Loucy (cell line): ENCODE results near the gene DNAJC30.

Experiments used
- EZH2phosphoT487 ChIP-seq: fragments of 200-600 bp; IDR thresholded peaks from 2 replicates; pipeline ENCODE4 v1.6.1; 2018; ENCODE audit warnings: antibody characterized with exemption, mild to moderate bottlenecking, moderate library complexity, borderline replicate concordance
- TF ChIP-seq, protein P1 (sequence below): fragments of 200-600 bp; sonication (generic); conservative IDR thresholded peaks from 2 replicates; pipeline ENCODE4 v1.5.1; 2014; ENCODE audit warnings: mild to moderate bottlenecking, antibody characterized with exemption, low read length

DNA sequence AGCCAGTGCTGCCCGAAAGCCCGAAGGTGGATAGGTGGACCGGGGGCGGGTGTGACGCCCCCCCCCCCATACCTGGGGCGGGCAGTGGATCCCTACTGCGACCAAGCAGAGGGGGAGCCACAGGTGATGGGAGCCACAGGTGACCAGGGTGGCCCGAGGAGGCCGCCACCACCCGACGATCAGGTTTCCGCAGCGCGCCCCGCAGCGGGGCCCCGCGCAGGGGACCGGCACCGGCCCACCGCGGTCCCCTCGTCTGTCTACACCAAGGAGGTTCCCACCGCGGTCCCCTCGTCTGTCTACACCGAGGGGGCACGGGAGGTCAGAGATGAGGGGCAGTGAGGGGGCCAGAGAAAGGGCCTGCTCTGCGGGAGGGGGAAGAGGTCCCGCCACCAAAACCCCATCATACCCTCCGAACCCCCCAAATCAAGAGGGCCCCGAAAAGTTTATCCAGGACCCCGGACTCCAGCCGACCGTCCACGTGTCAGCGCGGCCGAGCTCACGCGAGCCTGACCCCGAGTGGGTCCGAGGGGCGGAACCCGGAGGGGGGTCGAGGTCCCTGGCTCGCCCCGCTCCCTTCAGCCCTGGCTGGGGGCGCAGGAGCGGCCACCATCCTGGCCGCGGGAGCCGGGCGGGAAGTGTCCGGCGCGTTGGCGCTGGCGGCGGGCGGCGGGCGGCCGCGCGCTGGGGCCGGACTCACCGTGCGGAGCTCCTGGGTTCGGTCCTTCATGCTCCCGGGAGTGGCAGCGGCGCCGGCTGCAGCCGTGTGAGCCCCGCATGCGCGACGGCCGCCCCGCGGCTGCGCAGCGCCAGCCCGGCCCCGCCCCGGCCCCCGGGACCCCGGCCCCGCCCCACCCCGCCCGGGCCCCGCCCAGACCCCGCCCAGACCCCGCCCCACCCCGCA, 35.9 kb upstream of the DNAJC30 start, which contains the start of gene STX1A:
- TF ChIP-seq, protein P1, sequence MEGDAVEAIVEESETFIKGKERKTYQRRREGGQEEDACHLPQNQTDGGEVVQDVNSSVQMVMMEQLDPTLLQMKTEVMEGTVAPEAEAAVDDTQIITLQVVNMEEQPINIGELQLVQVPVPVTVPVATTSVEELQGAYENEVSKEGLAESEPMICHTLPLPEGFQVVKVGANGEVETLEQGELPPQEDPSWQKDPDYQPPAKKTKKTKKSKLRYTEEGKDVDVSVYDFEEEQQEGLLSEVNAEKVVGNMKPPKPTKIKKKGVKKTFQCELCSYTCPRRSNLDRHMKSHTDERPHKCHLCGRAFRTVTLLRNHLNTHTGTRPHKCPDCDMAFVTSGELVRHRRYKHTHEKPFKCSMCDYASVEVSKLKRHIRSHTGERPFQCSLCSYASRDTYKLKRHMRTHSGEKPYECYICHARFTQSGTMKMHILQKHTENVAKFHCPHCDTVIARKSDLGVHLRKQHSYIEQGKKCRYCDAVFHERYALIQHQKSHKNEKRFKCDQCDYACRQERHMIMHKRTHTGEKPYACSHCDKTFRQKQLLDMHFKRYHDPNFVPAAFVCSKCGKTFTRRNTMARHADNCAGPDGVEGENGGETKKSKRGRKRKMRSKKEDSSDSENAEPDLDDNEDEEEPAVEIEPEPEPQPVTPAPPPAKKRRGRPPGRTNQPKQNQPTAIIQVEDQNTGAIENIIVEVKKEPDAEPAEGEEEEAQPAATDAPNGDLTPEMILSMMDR = no peak
- TF ChIP-seq EZH2phosphoT487 = no peak
